Pancreas (tissue), 10 donors: Measurements from ENCODE around the gene PDE3B. TPM values are rescaled to one million over a fixed set of nuclear protein-coding genes. Genes with fewer than 3 reads are reported as not detected.
"Not testable (repeated sequence)": the region's sequence is repeated elsewhere in the genome, so short reads cannot be mapped to it uniquely, and the experiment has no call there.

Experiments used
- ATAC-seq, 4 donors: fragments of 200-7000 bp; cut with Tn5 transposase; one replicate each; pipeline versions ENCODE4 v1.8.0 to v1.9.1; 2020; ENCODE audit warnings: mild to moderate bottlenecking in 4 of 4, moderate library complexity in 4 of 4
- DNase-seq, 6 donors: peaks; one replicate each; pipeline ENCODE4 v3.0.0-alpha.2; 2020
- FAIRE-seq: peaks from 2 replicates; lab custom pipeline; 2012; peaks lifted over from hg19 to GRCh38; lab: Jason Lieb, UNC
- H3K27ac ChIP-seq, 4 donors: fragments of 200-600 bp; sonication (generic); 1 replicate in 3 of 4; 2 replicates in 1 of 4; pipeline versions ENCODE4 v1.5.0 to v1.8.0; 2020
- H3K27me3 ChIP-seq, 4 donors: fragments of 200-600 bp; one replicate each; pipeline ENCODE4 v1.8.0; 2021
- H3K36me3 ChIP-seq, 3 donors: fragments of 200-600 bp; sonication (generic) in 1 of 3; one replicate each; pipeline versions ENCODE4 v1.5.0 to v1.8.0; 2020 to 2021
- H3K4me1 ChIP-seq, 3 donors: fragments of 200-600 bp; one replicate each; pipeline ENCODE4 v1.8.0; 2021
- H3K4me3 ChIP-seq, 4 donors: fragments of 200-600 bp; sonication (generic) in 2 of 4; one replicate each; pipeline versions ENCODE4 v1.5.0 to v1.8.0; 2020 to 2021
- H3K9me3 ChIP-seq, 4 donors: fragments of 200-600 bp; one replicate each; pipeline ENCODE4 v1.8.0; 2021
- WGBS, 2 donors: extraction: QIAGEN DNeasy Blood & Tissue Kit; methylation state at CpG; one replicate each; pipeline ENCODE4 v1.1.7; 2013; 5-methylcytosine and 5-hydroxymethylcytosine counted together
- intact Hi-C, 3 donors: fragments of 100-400 bp; cut with DNase I; formaldehyde crosslinking; loops; one replicate each; pipeline versions ENCODE4 v1.11.1 to v1.14.2; 2022
- polyA plus RNA-seq, 2 donors: library from polyadenylated mRNA; stranded (reverse); fragments of 200-250 nt; gene quantifications; one replicate each; pipeline ENCODE4 v1.2.3, GENCODE V29; 2013
- total RNA-seq, 6 donors: library from RNA; stranded (reverse); fragmentation: NEBNext Ultra II Directional in 4 of 6; extraction: Animal tissue kit (Norgen Biotek cat#: 25700) in 4 of 6; gene quantifications; one replicate each; pipeline versions ENCODE4 v1.2.1 to v1.2.4, GENCODE V29; 2021 to 2023
- TF ChIP-seq, protein P1 (sequence below), 4 donors: fragments of 200-600 bp; sonication (generic) in 3 of 4; IDR thresholded peaks; one replicate each; pipeline versions ENCODE4 v1.5.0 to v1.8.0; 2021; ENCODE audit warnings: antibody characterized with exemption in 4 of 4
- donor health status: healthy with polysubstance abuse.
- donor health status: DM: no; HTN: no; CAD: no; lungs with moderate emphysema.
- donor health status: DM: no; HTN: no; CAD: no.
- donor health status: control.
- donor health status: control.
- donor health status: Bipolar disorder and iron deficiency.
- donor health status: DM: yes; HTN: yes; CAD: no.
- donor health status: DM: no; HTN: no; CAD: no.
- donor health status: DM: no; HTN: no; CAD: no.
- donor health status: DM: yes; HTN: yes; CAD: no.

The PDE3B gene
- total and polyA plus RNA-seq, 8 donors, result 5.1 to 14.1 (median 9.6) TPM

DNA sequence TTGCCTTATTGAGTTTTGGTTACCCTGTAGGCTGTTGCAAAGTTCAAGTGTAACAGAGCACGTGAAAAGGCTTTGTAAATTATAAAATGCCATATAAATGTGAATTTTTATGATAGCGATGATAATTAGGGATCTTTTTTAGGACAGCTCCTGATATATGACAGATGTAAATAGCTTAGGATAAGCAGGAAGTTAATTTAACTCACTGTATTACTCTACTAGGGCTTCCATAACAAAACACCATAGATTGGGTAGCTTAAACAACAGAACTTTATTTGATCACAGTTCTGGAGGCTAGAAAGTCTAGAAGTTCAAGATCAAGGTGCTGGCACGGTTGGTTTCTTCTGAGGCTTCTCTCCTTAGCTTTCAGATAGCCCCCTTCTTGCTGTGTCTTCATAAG, 17.0 kb upstream of the PDE3B start:
- FAIRE-seq (no peak), DNase-seq (no peak), ATAC-seq (no peak)
- Histone ChIP-seq H3K4me3 (no peak overlapping the region), H3K27me3 (no peaks in the 10 kb centered on the region), H3K36me3 (no peaks in the 10 kb centered on the region), H3K4me1 (no peaks in the 10 kb centered on the region), H3K9me3 (no peaks in the 10 kb centered on the region), H3K27ac (no peak overlapping the region)
- WGBS, 2 donors, result 85 to 87% methylated on average over 3 of the region's 3 CpGs
- intact Hi-C loops, result no loop called here
- TF ChIP-seq, protein P1, sequence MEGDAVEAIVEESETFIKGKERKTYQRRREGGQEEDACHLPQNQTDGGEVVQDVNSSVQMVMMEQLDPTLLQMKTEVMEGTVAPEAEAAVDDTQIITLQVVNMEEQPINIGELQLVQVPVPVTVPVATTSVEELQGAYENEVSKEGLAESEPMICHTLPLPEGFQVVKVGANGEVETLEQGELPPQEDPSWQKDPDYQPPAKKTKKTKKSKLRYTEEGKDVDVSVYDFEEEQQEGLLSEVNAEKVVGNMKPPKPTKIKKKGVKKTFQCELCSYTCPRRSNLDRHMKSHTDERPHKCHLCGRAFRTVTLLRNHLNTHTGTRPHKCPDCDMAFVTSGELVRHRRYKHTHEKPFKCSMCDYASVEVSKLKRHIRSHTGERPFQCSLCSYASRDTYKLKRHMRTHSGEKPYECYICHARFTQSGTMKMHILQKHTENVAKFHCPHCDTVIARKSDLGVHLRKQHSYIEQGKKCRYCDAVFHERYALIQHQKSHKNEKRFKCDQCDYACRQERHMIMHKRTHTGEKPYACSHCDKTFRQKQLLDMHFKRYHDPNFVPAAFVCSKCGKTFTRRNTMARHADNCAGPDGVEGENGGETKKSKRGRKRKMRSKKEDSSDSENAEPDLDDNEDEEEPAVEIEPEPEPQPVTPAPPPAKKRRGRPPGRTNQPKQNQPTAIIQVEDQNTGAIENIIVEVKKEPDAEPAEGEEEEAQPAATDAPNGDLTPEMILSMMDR (IDR thresholded peaks at IDR 0.05), result no peak

DNA sequence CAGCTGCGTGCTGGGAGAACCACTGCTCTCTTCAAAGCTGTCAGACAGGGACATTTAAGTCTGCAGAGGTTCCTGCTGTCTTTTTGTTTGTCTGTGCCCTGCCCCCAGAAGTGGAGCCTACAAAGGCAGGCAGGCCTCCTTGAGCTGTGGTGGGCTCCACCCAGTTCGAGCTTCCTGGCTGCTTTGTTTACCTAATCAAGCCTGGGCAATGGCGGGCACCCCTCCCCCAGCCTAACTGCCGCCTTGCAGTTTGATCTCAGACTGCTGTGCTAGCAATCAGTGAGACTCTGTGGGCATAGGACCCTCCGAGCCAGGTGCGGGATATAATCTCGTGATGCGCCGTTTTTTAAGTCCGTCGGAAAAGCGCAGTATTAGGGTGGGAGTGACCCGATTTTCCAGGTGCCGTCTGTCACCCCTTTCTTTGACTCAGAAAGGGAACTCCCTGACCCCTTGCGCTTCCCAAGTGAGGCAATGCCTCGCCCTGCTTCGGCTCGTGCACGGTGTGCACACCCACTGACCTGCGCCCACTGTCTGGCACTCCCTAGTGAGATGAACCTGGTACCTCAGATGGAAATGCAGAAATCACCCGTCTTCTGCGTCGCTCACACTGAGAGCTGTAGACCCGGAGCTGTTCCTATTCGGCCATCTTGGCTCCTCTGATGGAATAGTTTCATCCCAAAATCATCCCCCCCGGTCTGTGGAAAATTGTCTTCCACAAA, 9.9 kb upstream of the PDE3B start:
- H3K4me1 ChIP-seq, ATAC-seq, H3K27me3 ChIP-seq, H3K9me3 ChIP-seq, H3K27ac ChIP-seq, FAIRE-seq, intact Hi-C loops, DNase-seq, H3K4me3 ChIP-seq, H3K36me3 ChIP-seq: not testable (repeated sequence)
- 91 to 95% methylated on average over 13 to 20 of the region's 26 CpGs for WGBS, 2 donors

DNA sequence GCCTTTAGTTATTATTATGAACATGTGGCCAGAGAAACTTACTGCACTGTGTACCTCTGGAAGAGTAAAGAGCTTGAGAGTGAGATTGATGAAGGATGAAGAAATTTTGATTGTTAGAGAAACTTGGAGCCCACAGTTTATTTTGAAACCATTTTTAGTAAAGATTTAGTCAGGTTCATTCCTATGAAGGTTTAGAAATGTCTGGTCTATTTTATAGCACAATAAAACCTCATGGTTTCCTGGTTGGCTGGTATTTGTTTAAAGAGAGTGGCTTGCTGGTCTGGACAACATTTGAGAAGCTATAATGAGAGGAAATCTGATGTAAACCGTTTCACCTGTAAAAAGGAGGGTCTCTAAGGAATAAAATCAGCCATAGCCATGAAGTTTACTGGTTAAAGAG, 8.8 kb upstream of the PDE3B start:
- no peak for DNase-seq
- no peaks in the 10 kb centered on the region for H3K4me1 ChIP-seq
- intact Hi-C loops, result no loop called here
- H3K9me3 ChIP-seq, result no peaks in the 10 kb centered on the region
- ATAC-seq, result no peak
- FAIRE-seq, result peak; percentile 9
- H3K4me3 ChIP-seq, result no peak overlapping the region
- WGBS, 2 donors, result 41 to 50% methylated on average over 1 of the region's 1 CpG
- TF ChIP-seq, protein P1 (IDR thresholded peaks at IDR 0.05), result no peak
- no peak overlapping the region for H3K27ac ChIP-seq
- no peaks in the 10 kb centered on the region for H3K36me3 ChIP-seq
- H3K27me3 ChIP-seq, result no peaks in the 10 kb centered on the region

DNA sequence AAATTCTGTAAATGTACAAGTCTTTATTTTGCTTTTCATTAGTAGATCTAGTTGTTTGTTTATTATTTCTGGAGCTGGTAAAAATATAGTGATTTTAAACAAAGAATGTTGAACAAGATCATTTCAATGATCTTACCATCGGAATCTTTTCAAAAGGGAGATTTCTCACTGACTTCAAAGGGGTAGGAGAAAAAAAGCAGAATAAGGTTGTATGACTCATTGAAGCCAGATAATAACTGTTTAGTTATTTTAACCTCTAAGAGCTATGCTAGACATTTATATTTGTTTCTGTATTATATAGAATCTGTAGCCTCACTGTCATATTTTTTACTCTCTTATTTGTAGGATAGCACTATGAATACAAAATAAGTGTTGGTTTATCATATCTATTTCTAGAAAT, 8.1 kb upstream of the PDE3B start:
- no peak overlapping the region for H3K27ac ChIP-seq
- DNase-seq (no peak), ATAC-seq (no peak), FAIRE-seq (no peak)
- no peaks in the 10 kb centered on the region for H3K9me3 ChIP-seq
- H3K4me1 ChIP-seq, result no peaks in the 10 kb centered on the region
- intact Hi-C loops, result no loop called here
- no peaks in the 10 kb centered on the region for H3K27me3 ChIP-seq
- TF ChIP-seq, protein P1 (IDR thresholded peaks at IDR 0.05), result no peak
- 73 to 80% methylated on average over 1 of the region's 1 CpG for WGBS, 2 donors
- no peak overlapping the region for H3K4me3 ChIP-seq
- H3K36me3 ChIP-seq, result no peaks in the 10 kb centered on the region

DNA sequence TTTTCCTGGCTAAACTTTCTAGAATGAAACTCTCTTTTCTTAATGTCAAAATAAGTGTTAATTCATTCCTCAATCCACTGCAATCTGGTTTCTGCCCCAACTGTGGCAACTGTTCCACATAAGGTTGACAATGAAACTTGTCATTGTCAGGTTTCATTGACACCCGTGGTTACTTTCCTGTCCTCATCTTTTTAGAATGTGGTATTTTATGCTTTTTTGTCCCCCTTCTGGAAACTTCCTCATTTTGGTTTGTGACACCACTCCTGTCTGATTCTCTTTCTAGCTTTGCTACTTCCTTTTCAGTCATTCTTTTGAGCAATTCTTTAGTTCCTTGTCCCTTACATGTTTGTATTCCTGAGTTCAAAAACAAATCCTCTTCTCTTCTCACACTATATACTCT, 7.5 kb upstream of the PDE3B start:
- 61 to 73% methylated on average over 1 of the region's 1 CpG for WGBS, 2 donors
- H3K4me3 ChIP-seq, result no peak overlapping the region
- TF ChIP-seq, protein P1 (IDR thresholded peaks at IDR 0.05), result no peak
- H3K27me3 ChIP-seq, result no peaks in the 10 kb centered on the region
- DNase-seq, result no peak
- intact Hi-C loops, result no loop called here
- no peaks in the 10 kb centered on the region for H3K36me3 ChIP-seq
- no peaks in the 10 kb centered on the region for H3K4me1 ChIP-seq
- peak in 1 of 4 donors; percentile 44 for ATAC-seq
- no peak for FAIRE-seq
- H3K9me3 ChIP-seq, result no peaks in the 10 kb centered on the region
- no peak overlapping the region for H3K27ac ChIP-seq
